Hepatocyte (in vitro differentiated cells): ENCODE data around the gene ACVR1.

Experiments used
- EZH2 ChIP-seq: fragments of 200-600 bp; sonication (generic); IDR thresholded peaks from 2 replicates; pipeline ENCODE4 v1.6.1; 2016; ENCODE audit warnings: antibody characterized with exemption, mild to moderate bottlenecking, borderline replicate concordance
- TF ChIP-seq, protein P1 (sequence below): fragments of 200-600 bp; sonication (generic); IDR thresholded peaks from 2 replicates; pipeline ENCODE4 v1.5.1; 2016; ENCODE audit warnings: antibody characterized with exemption, mild to moderate bottlenecking; ENCODE audit not compliant: poor library complexity

DNA sequence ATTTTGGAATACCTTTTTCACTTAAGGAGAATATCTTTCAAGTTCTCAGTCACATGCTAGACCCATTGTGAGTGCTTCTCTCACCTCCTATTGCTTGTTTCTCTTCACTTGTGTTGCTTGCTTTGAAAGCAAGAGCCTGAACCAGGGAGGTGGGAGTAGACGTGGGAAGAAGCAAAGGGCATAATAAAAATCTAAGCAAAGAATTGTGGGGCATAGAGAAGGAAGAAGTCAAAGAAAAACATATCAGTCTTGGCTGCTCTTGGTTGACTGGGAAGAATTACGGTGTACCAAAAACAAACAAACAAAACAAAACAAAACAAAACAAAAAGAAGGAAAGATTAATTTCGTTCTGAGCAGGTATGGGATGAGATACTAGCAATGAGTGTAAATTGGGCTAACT is 48.9 kb upstream of the ACVR1 start:
- TF ChIP-seq, protein P1, sequence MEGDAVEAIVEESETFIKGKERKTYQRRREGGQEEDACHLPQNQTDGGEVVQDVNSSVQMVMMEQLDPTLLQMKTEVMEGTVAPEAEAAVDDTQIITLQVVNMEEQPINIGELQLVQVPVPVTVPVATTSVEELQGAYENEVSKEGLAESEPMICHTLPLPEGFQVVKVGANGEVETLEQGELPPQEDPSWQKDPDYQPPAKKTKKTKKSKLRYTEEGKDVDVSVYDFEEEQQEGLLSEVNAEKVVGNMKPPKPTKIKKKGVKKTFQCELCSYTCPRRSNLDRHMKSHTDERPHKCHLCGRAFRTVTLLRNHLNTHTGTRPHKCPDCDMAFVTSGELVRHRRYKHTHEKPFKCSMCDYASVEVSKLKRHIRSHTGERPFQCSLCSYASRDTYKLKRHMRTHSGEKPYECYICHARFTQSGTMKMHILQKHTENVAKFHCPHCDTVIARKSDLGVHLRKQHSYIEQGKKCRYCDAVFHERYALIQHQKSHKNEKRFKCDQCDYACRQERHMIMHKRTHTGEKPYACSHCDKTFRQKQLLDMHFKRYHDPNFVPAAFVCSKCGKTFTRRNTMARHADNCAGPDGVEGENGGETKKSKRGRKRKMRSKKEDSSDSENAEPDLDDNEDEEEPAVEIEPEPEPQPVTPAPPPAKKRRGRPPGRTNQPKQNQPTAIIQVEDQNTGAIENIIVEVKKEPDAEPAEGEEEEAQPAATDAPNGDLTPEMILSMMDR, result no peak
- no peak for TF ChIP-seq EZH2
